ENCODE measurements around the gene ADGRG2. TPM values are rescaled to one million over a fixed set of nuclear protein-coding genes. Genes with fewer than 3 reads are reported as not detected.

Gene ADGRG2
- total and polyA plus RNA-seq, 5 donors from 2014 or later: not detected

GRCh38 chrX:19097553-19098283, 24.6 kb downstream of the ADGRG2 start:
- H3K27ac ChIP-seq (ENCODE audit: insufficient read depth, low read length, poor library complexity, severe bottlenecking): no peak overlapping the region
- no peaks in the 10 kb centered on the region for H3K27me3 ChIP-seq (ENCODE audit: control insufficient read depth, insufficient read depth, low read length)
- H3K9me3 ChIP-seq (ENCODE audit: control insufficient read depth in 2 of 2, low read length in 2 of 2): no peaks in the 10 kb centered on the region
- no peaks in the 10 kb centered on the region for H3K4me1 ChIP-seq (ENCODE audit: control insufficient read depth, insufficient read depth, low read length, poor library complexity, severe bottlenecking)
- Mint-ChIP-seq H3K4me1 (no peaks in the 10 kb centered on the region), H3K9me3 (peaks cover 0 to 3% (median 0%) of the 10 kb centered on the region in 7 donors), H3K27me3 (no peaks in the 10 kb centered on the region), H3K4me3 (no peak overlapping the region), H3K36me3 (no peaks in the 10 kb centered on the region), H3K27ac (no peak overlapping the region)
- ATAC-seq (ENCODE audit: low read depth in 2 of 2): no peak
- no peak overlapping the region for H3K4me3 ChIP-seq (ENCODE audit: low read depth, low read length)
- H3K36me3 ChIP-seq (ENCODE audit: control insufficient read depth, insufficient read depth, low read length): no peaks in the 10 kb centered on the region
- no peak for DNase-seq

- no peak for ATAC-seq (ENCODE audit: low read depth in 2 of 2)
- peaks cover 0 to 3% (median 0%) of the 10 kb centered on the region in 7 donors for H3K9me3 Mint-ChIP-seq
- no peak overlapping the region for H3K27ac ChIP-seq (ENCODE audit: insufficient read depth, low read length, poor library complexity, severe bottlenecking)
- DNase-seq: no peak
- H3K4me1 ChIP-seq (ENCODE audit: control insufficient read depth, insufficient read depth, low read length, poor library complexity, severe bottlenecking): no peaks in the 10 kb centered on the region
- no peaks in the 10 kb centered on the region for H3K9me3 ChIP-seq (ENCODE audit: control insufficient read depth in 2 of 2, low read length in 2 of 2)
- no peaks in the 10 kb centered on the region for H3K27me3 Mint-ChIP-seq
- no peak overlapping the region for H3K27ac Mint-ChIP-seq
- no peak overlapping the region for H3K4me3 ChIP-seq (ENCODE audit: low read depth, low read length)
- H3K4me1 Mint-ChIP-seq: no peaks in the 10 kb centered on the region
- H3K36me3 ChIP-seq (ENCODE audit: control insufficient read depth, insufficient read depth, low read length): no peaks in the 10 kb centered on the region
- no peaks in the 10 kb centered on the region for H3K27me3 ChIP-seq (ENCODE audit: control insufficient read depth, insufficient read depth, low read length)
- no peaks in the 10 kb centered on the region for H3K36me3 Mint-ChIP-seq
- no peak overlapping the region for H3K4me3 Mint-ChIP-seq
Measured at GRCh38 chrX:19096586-19096985, 25.7 kb downstream of the ADGRG2 start.

DNA sequence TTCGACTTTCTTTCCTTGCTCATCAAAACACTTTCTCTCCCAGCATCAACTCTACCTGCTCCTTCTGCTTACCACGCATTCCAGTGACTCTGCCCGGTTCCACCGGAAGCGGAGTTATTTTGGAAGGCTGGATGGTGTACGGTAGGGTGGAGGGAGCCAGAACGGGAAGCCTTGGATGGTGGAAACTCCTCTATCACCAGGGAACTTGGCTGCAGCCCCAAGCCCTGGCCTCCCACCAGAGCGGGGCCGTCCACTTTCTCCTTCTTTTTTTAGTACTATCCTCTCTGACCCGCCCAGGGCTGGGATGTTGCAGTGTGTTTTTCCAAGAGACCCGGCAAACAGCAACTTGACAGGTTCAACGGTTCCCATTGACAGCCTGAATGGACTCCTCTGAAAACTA, 27.6 kb downstream of the ADGRG2 start:
- Histone ChIP-seq H3K4me1 (ENCODE audit: control insufficient read depth, insufficient read depth, low read length, poor library complexity, severe bottlenecking) (no peaks in the 10 kb centered on the region), H3K27ac (ENCODE audit: insufficient read depth, low read length, poor library complexity, severe bottlenecking) (no peak overlapping the region), H3K36me3 (ENCODE audit: control insufficient read depth, insufficient read depth, low read length) (no peaks in the 10 kb centered on the region), H3K4me3 (ENCODE audit: low read depth, low read length) (no peak overlapping the region), H3K27me3 (ENCODE audit: control insufficient read depth, insufficient read depth, low read length) (no peaks in the 10 kb centered on the region), H3K9me3 (ENCODE audit: control insufficient read depth in 2 of 2, low read length in 2 of 2) (no peaks in the 10 kb centered on the region)
- ATAC-seq (ENCODE audit: low read depth in 2 of 2) (no peak), DNase-seq (no peak)
- no peaks in the 10 kb centered on the region for H3K36me3 Mint-ChIP-seq
- H3K4me1 Mint-ChIP-seq: no peaks in the 10 kb centered on the region
- no peak overlapping the region for H3K4me3 Mint-ChIP-seq
- no peak overlapping the region for H3K27ac Mint-ChIP-seq
- no peaks in the 10 kb centered on the region for H3K27me3 Mint-ChIP-seq
- H3K9me3 Mint-ChIP-seq: peaks cover 0 to 10% (median 2%) of the 10 kb centered on the region in 7 donors

- DNase-seq (no peak), ATAC-seq (ENCODE audit: low read depth in 2 of 2) (no peak)
- H3K9me3 ChIP-seq (ENCODE audit: control insufficient read depth in 2 of 2, low read length in 2 of 2): no peaks in the 10 kb centered on the region
- Mint-ChIP-seq H3K4me1 (no peaks in the 10 kb centered on the region), H3K9me3 (peaks cover 0 to 20% (median 3%) of the 10 kb centered on the region in 7 donors), H3K36me3 (no peaks in the 10 kb centered on the region), H3K4me3 (peak overlapping the region in 1 of 4 donors; percentile 43), H3K27ac (no peak overlapping the region), H3K27me3 (no peaks in the 10 kb centered on the region)
- no peaks in the 10 kb centered on the region for H3K4me1 ChIP-seq (ENCODE audit: control insufficient read depth, insufficient read depth, low read length, poor library complexity, severe bottlenecking)
- no peak overlapping the region for H3K27ac ChIP-seq (ENCODE audit: insufficient read depth, low read length, poor library complexity, severe bottlenecking)
- H3K4me3 ChIP-seq (ENCODE audit: low read depth, low read length): no peak overlapping the region
- H3K36me3 ChIP-seq (ENCODE audit: control insufficient read depth, insufficient read depth, low read length): no peaks in the 10 kb centered on the region
- no peaks in the 10 kb centered on the region for H3K27me3 ChIP-seq (ENCODE audit: control insufficient read depth, insufficient read depth, low read length)
Measured at GRCh38 chrX:19091596-19091995, 30.7 kb downstream of the ADGRG2 start.

DNA sequence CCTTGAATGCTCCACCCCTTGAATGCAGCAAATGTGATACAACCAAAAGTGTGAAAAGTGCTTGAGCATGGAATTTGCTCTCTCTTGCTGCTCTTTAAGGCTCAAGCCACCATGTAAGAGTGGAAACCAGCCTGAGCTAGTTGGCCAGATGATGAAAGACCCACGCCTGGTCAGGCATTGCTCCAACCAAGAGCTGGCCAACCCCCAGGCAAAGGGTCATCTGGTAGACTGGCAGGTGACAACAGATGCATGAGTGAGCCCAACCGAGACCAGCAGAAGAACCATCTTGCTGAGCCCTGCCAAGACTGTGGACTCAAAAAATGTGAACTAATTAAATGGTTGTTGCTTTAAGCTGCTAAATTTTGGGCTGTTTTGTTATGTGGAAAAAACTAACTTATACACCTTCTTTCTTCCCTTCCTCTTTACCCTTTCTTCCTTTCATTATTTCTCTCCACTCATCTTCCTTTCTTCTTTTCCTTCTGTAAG, 32.7 kb downstream of the ADGRG2 start:
- Histone ChIP-seq H3K4me3 (ENCODE audit: low read depth, low read length) (no peak overlapping the region), H3K36me3 (ENCODE audit: control insufficient read depth, insufficient read depth, low read length) (no peaks in the 10 kb centered on the region), H3K27ac (ENCODE audit: insufficient read depth, low read length, poor library complexity, severe bottlenecking) (no peak overlapping the region), H3K9me3 (ENCODE audit: control insufficient read depth in 2 of 2, low read length in 2 of 2) (no peaks in the 10 kb centered on the region), H3K27me3 (ENCODE audit: control insufficient read depth, insufficient read depth, low read length) (no peaks in the 10 kb centered on the region), H3K4me1 (ENCODE audit: control insufficient read depth, insufficient read depth, low read length, poor library complexity, severe bottlenecking) (no peaks in the 10 kb centered on the region)
- Mint-ChIP-seq H3K4me3 (no peak overlapping the region), H3K27ac (no peak overlapping the region), H3K36me3 (no peaks in the 10 kb centered on the region), H3K4me1 (no peaks in the 10 kb centered on the region), H3K9me3 (peaks cover 0 to 20% (median 3%) of the 10 kb centered on the region in 7 donors), H3K27me3 (no peaks in the 10 kb centered on the region)
- ATAC-seq (ENCODE audit: low read depth in 2 of 2) (no peak), DNase-seq (no peak)

- Mint-ChIP-seq H3K36me3 (no peaks in the 10 kb centered on the region), H3K27me3 (no peaks in the 10 kb centered on the region), H3K4me3 (no peak overlapping the region), H3K4me1 (no peaks in the 10 kb centered on the region), H3K27ac (no peak overlapping the region), H3K9me3 (peaks cover 0 to 17% (median 4%) of the 10 kb centered on the region in 7 donors)
- DNase-seq (no peak), ATAC-seq (ENCODE audit: low read depth in 2 of 2) (no peak)
- no peaks in the 10 kb centered on the region for H3K36me3 ChIP-seq (ENCODE audit: control insufficient read depth, insufficient read depth, low read length)
- no peaks in the 10 kb centered on the region for H3K27me3 ChIP-seq (ENCODE audit: control insufficient read depth, insufficient read depth, low read length)
- no peaks in the 10 kb centered on the region for H3K9me3 ChIP-seq (ENCODE audit: control insufficient read depth in 2 of 2, low read length in 2 of 2)
- no peak overlapping the region for H3K4me3 ChIP-seq (ENCODE audit: low read depth, low read length)
- no peak overlapping the region for H3K27ac ChIP-seq (ENCODE audit: insufficient read depth, low read length, poor library complexity, severe bottlenecking)
- H3K4me1 ChIP-seq (ENCODE audit: control insufficient read depth, insufficient read depth, low read length, poor library complexity, severe bottlenecking): no peaks in the 10 kb centered on the region
Measured at GRCh38 chrX:19086102-19086772, 36.0 kb downstream of the ADGRG2 start.

GRCh38 chrX:19085666-19086065, 36.6 kb downstream of the ADGRG2 start:
- Histone ChIP-seq H3K4me3 (ENCODE audit: low read depth, low read length) (no peak overlapping the region), H3K9me3 (ENCODE audit: control insufficient read depth in 2 of 2, low read length in 2 of 2) (no peaks in the 10 kb centered on the region), H3K27me3 (ENCODE audit: control insufficient read depth, insufficient read depth, low read length) (no peaks in the 10 kb centered on the region), H3K27ac (ENCODE audit: insufficient read depth, low read length, poor library complexity, severe bottlenecking) (no peak overlapping the region), H3K4me1 (ENCODE audit: control insufficient read depth, insufficient read depth, low read length, poor library complexity, severe bottlenecking) (no peaks in the 10 kb centered on the region), H3K36me3 (ENCODE audit: control insufficient read depth, insufficient read depth, low read length) (no peaks in the 10 kb centered on the region)
- ATAC-seq (ENCODE audit: low read depth in 2 of 2): no peak
- H3K4me3 Mint-ChIP-seq: no peak overlapping the region
- no peak overlapping the region for H3K27ac Mint-ChIP-seq
- H3K27me3 Mint-ChIP-seq: no peaks in the 10 kb centered on the region
- H3K36me3 Mint-ChIP-seq: no peaks in the 10 kb centered on the region
- no peak for DNase-seq
- peaks cover 0 to 17% (median 4%) of the 10 kb centered on the region in 7 donors for H3K9me3 Mint-ChIP-seq
- H3K4me1 Mint-ChIP-seq: no peaks in the 10 kb centered on the region
